Muscle of leg (tissue), 11 donors: ENCODE data around the gene WIPF3. TPM values are rescaled to one million over a fixed set of nuclear protein-coding genes. Genes with fewer than 3 reads are reported as not detected.

ENCODE experiments used
- DNase-seq: peaks from one replicate; pipeline ENCODE4 v3.0.0; 2013
- H3K27ac ChIP-seq: one replicate; pipeline ENCODE4 v1.5.1; 2013; ENCODE audit warnings: mild to moderate bottlenecking, low read length, control low read depth
- H3K27me3 ChIP-seq: one replicate; pipeline ENCODE4 v1.6.1; 2013; ENCODE audit warnings: low read length; ENCODE audit not compliant: control insufficient read depth, insufficient read depth
- H3K36me3 ChIP-seq: one replicate; pipeline ENCODE4 v1.6.1; 2013; ENCODE audit warnings: low read length; ENCODE audit not compliant: control insufficient read depth, insufficient read depth
- H3K4me1 ChIP-seq: one replicate; pipeline ENCODE4 v1.6.1; 2013; ENCODE audit warnings: low read length; ENCODE audit not compliant: control insufficient read depth, insufficient read depth
- H3K4me3 ChIP-seq: one replicate; pipeline ENCODE4 v1.5.1; 2013; ENCODE audit warnings: low read length, control low read depth
- H3K9me3 ChIP-seq: replicated peaks from 2 replicates; pipeline ENCODE4 v1.6.1; 2013; ENCODE audit warnings: low read depth, low read length; ENCODE audit not compliant: control insufficient read depth
- WGBS: methylation state at CpG from one replicate; pipeline ENCODE4 v1.1.5; 2013; ENCODE audit warnings: missing lambda C conversion rate; ENCODE audit not compliant: insufficient coverage; 5-methylcytosine and 5-hydroxymethylcytosine counted together
- polyA plus RNA-seq, 8 donors: library from polyadenylated mRNA; unstranded; fragments of 120-200 nt; gene quantifications; one replicate each; pipeline versions ENCODE4 v1.2.1 to v1.2.3, GENCODE V29; 2013; ENCODE audit warnings: inconsistent platforms in 1 of 8, low replicate concordance in 1 of 8; ENCODE audit not compliant: insufficient read length in 8 of 8, insufficient read depth in 1 of 8
- total RNA-seq: library from RNA; stranded (reverse); fragments of 120-200 nt; gene quantifications from one replicate; pipeline ENCODE4 v1.2.4, GENCODE V29; 2013

The WIPF3 gene
- total and polyA plus RNA-seq, 9 donors: 6.1 to 30.7 (median 17.7) TPM

DNA sequence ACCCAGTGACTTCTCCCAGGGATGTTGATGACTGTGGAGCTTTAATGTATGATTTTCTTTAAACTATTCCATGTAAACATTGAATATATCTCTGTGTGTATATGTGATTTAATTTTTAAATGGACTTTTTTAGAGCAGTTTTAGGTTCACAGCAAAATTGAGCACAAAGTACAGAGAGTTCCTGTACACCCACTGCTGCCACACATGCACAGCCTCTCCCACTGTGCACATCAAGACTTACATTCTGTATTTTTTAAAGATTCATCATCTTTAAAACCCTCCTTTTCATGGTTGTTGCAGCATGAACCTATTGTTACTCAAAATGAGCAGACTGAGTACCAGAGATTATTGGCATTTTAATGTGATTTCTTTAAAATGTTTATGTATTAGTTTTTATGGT lies 51.3 kb downstream of the WIPF3 start:
- peaks cover 44% of the 10 kb centered on the region for H3K4me1 ChIP-seq
- H3K4me3 ChIP-seq: no peak overlapping the region
- DNase-seq: no peak
- no peaks in the 10 kb centered on the region for H3K27me3 ChIP-seq
- H3K9me3 ChIP-seq: no peaks in the 10 kb centered on the region
- H3K36me3 ChIP-seq: no peaks in the 10 kb centered on the region
- peak overlapping the region; percentile 66 for H3K27ac ChIP-seq

DNA sequence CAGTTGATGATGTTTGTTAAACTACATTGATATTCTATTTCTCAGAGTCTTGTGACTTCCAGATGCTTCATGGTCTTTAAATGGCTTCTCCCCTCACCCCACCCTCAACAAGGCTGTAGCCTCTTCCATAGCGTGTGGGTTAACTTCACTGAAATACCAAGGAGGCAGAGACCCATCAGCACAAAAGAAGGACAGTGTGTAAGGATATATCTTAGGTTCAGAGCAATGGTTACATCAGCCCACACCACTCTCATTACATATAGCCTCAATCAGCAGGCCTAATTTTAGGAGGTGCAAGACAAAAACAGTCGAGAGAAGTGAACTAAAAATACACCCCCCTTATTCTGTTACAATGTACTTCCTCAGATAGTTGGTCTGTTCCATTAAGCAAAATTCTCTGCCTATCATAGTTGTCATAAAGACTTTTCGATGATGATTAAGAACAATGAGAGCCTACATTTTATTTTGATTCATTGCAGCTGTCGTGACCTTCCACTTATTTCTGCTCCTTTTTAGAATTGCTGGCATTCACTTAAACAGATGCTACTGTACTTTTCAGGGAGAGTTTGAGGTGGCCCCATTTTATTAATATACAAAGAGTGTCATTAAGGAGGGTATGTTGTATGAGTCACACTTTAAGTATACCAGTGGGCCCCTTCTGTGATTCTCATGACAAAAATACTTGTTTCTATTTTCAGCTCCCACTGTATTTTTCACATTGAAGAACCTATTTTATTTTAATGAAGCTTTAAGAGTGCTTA lies 52.1 kb downstream of the WIPF3 start:
- H3K36me3 ChIP-seq: no peaks in the 10 kb centered on the region
- peak overlapping the region; percentile 66 for H3K27ac ChIP-seq
- no peaks in the 10 kb centered on the region for H3K27me3 ChIP-seq
- H3K9me3 ChIP-seq: no peaks in the 10 kb centered on the region
- H3K4me1 ChIP-seq: peaks cover 38% of the 10 kb centered on the region
- no peak overlapping the region for H3K4me3 ChIP-seq
- peak; percentile 36 for DNase-seq
- WGBS: no CpG with 5 or more reads among the region's 4 CpGs

DNA sequence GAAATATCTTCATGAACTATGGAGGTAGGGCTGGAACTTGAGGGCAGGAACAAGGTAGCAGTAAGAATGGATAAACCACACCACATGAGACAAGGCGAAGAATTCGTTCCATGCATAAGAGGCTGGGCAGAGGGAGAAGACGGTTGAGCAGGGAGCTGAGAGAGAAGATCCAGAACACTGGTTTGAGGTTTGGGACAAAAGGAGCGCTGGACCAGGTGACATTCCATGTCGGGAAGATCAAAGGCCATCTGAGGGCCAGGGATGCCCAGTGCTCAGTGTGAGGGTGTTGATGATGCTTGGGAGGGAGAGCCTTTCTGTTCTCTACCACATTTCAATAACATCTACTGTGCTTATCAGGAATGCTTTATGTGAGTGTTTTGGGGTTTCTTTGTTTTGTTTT lies 52.8 kb downstream of the WIPF3 start:
- 80% methylated on average over 1 of the region's 5 CpGs for whole genome bisulfite sequencing
- Histone ChIP-seq H3K27ac (peak overlapping the region; percentile 66), H3K4me3 (no peak overlapping the region)

DNA sequence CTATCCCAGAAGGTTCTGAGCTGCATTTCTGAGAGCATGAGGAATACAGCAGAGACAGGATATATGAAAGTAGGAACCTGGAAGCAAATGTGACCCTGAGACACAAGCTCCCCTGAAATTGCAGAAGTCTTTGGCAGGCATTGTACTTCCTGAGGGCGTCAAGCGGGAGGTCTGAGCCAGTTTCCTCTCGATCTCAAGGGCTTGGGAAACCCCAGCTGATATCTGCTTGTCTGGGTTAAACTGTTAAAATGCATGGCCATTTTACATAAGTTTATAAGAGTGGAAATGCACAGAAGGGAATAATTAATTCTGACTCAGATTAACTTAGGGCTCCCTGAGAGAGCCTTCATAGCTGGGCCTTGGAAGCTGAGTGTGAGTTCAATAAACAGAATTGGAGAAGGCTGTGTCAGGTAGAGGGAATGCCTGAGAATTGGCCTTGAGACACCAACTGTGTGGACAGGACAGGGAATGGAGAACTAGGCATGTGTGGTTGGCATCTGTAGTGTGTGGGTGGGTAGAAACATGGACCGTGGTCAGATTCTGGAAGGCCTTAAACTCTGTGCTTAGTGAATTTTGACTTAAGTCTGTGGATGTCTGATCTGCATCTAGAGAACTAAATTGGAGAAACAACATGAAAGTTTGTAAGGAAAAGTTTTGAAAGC lies 53.3 kb downstream of the WIPF3 start:
- H3K4me3 ChIP-seq: no peak overlapping the region
- H3K27ac ChIP-seq: peak overlapping the region; percentile 66

More for the DNA sequence above, 52.8 kb downstream of the WIPF3 start:
- Histone ChIP-seq H3K4me1 (peaks cover 32% of the 10 kb centered on the region), H3K27me3 (no peaks in the 10 kb centered on the region), H3K36me3 (no peaks in the 10 kb centered on the region), H3K9me3 (no peaks in the 10 kb centered on the region)
- no peak for DNase-seq

DNA sequence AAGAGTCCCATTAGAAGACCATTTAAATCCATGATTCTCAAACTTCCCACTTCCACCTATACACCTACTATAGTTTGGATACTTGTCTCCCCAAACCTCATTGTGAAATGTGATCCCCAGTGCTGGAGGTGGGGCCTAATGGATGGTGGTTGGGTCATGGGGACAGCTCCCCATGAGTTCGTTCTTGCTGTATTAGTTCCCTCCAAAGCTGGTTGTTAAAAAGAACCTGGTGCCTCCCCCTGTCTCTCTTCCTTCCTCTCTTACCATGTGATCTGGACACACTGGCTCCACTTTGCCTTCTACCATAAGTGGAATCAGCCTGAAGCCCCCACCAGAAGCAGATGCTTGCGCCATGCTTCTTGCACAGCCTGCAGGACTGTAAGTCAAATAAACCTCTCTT lies 53.9 kb downstream of the WIPF3 start:
- no peak overlapping the region for H3K27ac ChIP-seq
- no peak overlapping the region for H3K4me3 ChIP-seq
- no peaks in the 10 kb centered on the region for H3K27me3 ChIP-seq
- H3K36me3 ChIP-seq: no peaks in the 10 kb centered on the region
- H3K4me1 ChIP-seq: peaks cover 27% of the 10 kb centered on the region
- WGBS: 80% methylated on average over 2 of the region's 2 CpGs
- DNase-seq: no peak
- no peaks in the 10 kb centered on the region for H3K9me3 ChIP-seq

More for the DNA sequence above, 53.3 kb downstream of the WIPF3 start:
- peaks cover 28% of the 10 kb centered on the region for H3K4me1 ChIP-seq
- no peaks in the 10 kb centered on the region for H3K36me3 ChIP-seq
- H3K9me3 ChIP-seq: no peaks in the 10 kb centered on the region
- DNase-seq: peak; percentile 70
- 33% methylated on average over 4 of the region's 4 CpGs for WGBS
- no peaks in the 10 kb centered on the region for H3K27me3 ChIP-seq

DNA sequence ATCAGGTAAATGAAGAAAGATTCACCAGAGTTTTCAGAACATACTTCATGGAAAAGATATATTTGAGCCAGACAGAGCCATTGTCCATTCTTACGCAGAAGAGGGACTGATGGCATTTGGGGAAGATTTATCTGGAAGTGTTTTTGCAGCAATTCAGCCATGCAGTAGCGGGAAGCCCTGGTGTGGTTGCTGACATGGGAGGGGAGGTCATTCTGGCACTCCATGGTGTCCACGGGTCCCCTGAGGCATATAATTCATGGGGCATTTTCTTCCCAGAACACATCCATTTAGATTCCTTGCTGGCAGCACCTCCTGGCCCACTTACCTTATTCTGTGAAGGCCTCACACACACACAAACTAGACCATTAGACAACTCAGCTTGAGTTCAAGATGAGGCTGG lies 55.6 kb downstream of the WIPF3 start:
- H3K9me3 ChIP-seq: no peaks in the 10 kb centered on the region
- no peak overlapping the region for H3K27ac ChIP-seq
- H3K4me1 ChIP-seq: peaks cover 44% of the 10 kb centered on the region
- H3K36me3 ChIP-seq: no peaks in the 10 kb centered on the region
- H3K4me3 ChIP-seq: no peak overlapping the region
- H3K27me3 ChIP-seq: no peaks in the 10 kb centered on the region
- 90% methylated on average over 2 of the region's 3 CpGs for WGBS
- no peak for DNase-seq

DNA sequence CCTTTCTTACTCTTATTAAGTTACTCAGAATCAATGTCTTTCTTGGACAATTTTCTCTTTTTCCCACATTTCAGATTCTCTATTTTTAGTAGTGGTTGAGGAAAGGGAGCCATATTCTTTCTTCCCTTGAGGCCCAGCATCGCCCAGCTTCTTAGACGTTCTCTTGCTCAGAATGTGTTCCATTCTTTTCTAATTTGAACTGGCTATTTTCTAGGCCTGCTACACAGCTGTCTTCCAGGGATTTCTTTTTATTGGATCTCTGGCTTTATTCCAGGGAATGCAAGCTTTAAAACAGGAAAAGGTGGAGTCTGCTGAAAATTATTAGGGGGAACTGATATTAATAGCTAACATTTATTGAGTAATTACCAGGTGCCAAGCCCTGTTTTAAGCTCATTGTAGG lies 58.3 kb downstream of the WIPF3 start:
- Histone ChIP-seq H3K36me3 (no peaks in the 10 kb centered on the region), H3K9me3 (no peaks in the 10 kb centered on the region), H3K27ac (peak overlapping the region; percentile 62), H3K4me3 (no peak overlapping the region), H3K4me1 (peaks cover 41% of the 10 kb centered on the region), H3K27me3 (no peaks in the 10 kb centered on the region)
- no CpG with 5 or more reads among the region's 2 CpGs for WGBS
- DNase-seq: peak; percentile 91

DNA sequence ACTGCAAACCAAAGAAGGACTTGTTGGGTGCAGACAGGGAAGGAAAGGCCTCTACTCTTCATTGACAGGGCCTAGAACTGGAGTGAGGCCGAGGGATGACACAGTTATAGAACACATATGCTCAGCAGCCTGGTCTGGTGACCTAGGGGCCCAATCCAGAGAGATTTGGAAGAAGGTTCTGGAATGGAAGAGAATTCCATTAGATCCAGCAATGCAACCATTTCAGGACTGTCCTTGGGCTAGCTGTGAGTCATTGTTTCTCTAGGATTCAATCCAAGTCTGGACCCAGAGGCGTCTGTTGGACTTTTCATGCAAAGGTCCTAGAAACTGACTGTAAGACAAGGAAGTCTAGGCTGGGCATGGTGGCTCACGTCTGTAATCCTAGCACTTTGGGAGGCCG lies 59.2 kb downstream of the WIPF3 start:
- Histone ChIP-seq H3K9me3 (no peaks in the 10 kb centered on the region), H3K27ac (peak overlapping the region; percentile 62), H3K36me3 (no peaks in the 10 kb centered on the region), H3K4me1 (peaks cover 35% of the 10 kb centered on the region), H3K4me3 (no peak overlapping the region), H3K27me3 (no peaks in the 10 kb centered on the region)
- no peak for DNase-seq
- WGBS: 60% methylated on average over 1 of the region's 4 CpGs

DNA sequence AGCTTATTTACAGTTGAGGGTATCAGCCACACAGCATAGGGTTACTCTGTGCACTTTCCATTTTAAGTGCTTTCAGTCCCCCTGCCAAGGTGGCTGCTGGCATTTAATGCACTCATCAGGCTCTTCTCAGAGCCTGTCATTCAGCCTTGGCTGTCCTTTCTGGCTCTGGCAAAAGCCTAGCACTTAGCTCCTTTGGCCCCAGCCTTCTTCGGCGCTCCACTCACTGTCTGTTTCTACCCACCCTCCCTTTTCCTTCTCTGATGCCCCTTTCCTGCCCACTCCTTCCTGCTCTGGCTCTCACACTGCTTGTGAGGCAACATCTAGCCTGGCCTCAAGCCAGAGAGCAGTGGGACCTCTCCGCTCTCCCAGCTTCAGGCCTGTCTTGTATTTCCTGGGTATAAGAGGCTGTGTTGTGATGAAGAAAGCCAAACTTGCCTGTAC lies 60.2 kb downstream of the WIPF3 start:
- Histone ChIP-seq H3K27me3 (no peaks in the 10 kb centered on the region), H3K9me3 (no peaks in the 10 kb centered on the region), H3K4me1 (peaks cover 35% of the 10 kb centered on the region), H3K27ac (peak overlapping the region; percentile 42), H3K36me3 (no peaks in the 10 kb centered on the region), H3K4me3 (no peak overlapping the region)
- WGBS: 44% methylated on average over 2 of the region's 3 CpGs
- peak; percentile 67 for DNase-seq

DNA sequence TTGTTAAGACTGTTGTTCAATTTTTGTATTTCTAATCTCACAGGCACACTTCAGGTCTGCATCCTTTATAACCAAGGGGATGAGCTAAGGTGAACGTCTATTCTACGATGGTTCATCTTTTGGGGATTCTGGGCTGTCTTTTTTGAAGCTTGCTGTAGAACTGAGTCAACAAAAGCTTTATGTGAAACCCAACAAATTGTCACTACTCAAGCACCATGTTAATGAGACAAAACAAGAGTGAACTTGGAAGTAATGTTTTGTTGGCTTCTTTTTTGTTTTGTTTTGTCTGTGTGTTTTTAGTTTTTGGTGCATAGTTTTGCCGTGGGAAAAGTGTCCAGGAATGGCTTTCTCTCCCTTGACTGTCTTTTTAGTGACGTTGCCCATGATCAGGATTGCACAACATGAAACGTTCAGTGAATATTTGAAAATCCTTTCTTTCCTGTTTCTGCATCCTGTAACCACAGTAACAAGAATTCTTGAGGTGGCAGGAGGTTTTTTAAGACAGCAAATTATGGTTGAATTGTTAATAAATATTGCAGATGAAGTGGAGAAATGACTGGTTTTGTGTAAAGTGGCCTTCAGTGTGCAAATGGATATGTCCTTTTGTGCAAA lies 65.6 kb downstream of the WIPF3 start:
- Histone ChIP-seq H3K36me3 (no peaks in the 10 kb centered on the region), H3K27me3 (no peaks in the 10 kb centered on the region), H3K4me3 (no peak overlapping the region), H3K4me1 (peaks cover 12% of the 10 kb centered on the region), H3K27ac (no peak overlapping the region), H3K9me3 (no peaks in the 10 kb centered on the region)
- 17% methylated on average over 1 of the region's 5 CpGs for WGBS
- peak; percentile 40 for DNase-seq
